DOHH2 (cell line): ENCODE measurements around the gene KLC4.

ENCODE experiments used
- CTCF ChIP-seq: fragments of 200-600 bp; sonication (generic); IDR thresholded peaks from one replicate; pipeline ENCODE4 v1.5.1; 2014; ENCODE audit warnings: antibody characterized with exemption, mild to moderate bottlenecking, low read depth, low read length; ENCODE audit not compliant: poor library complexity, severe bottlenecking
- EZH2phosphoT487 ChIP-seq: fragments of 200-600 bp; sonication (generic); IDR thresholded peaks from 2 replicates; pipeline ENCODE4 v1.6.1; 2017; ENCODE audit warnings: borderline replicate concordance, mild to moderate bottlenecking, antibody characterized with exemption, low read length, moderate library complexity, mixed read lengths

GRCh38 chr6:43038727-43039126 lies 20.7 kb upstream of the KLC4 start:
- TF ChIP-seq EZH2phosphoT487 (no peak), CTCF (no peak)
